Prostate gland (tissue), 2 donors: ENCODE data around the gene PGM1. TPM values are rescaled to one million over a fixed set of nuclear protein-coding genes. Genes with fewer than 3 reads are reported as not detected.

Experiments used
- DNase-seq: peaks from one replicate; pipeline ENCODE4 v3.0.0-alpha.2; 2019; ENCODE audit warnings: low spot score
- H3K27ac ChIP-seq, 2 donors: fragments of 200-600 bp; sonication (generic); 2 replicates each; pipeline ENCODE4 v1.5.1; 2017 to 2019
- H3K27me3 ChIP-seq: fragments of 200-600 bp; sonication (generic); replicated peaks from 2 replicates; pipeline ENCODE4 v1.5.1; 2019; ENCODE audit not compliant: insufficient read depth
- H3K36me3 ChIP-seq, 2 donors: fragments of 200-600 bp; sonication (generic); 1 replicate in 1 of 2; 2 replicates in 1 of 2; pipeline versions ENCODE4 v1.5.1 to v1.8.1; 2017 to 2019
- H3K4me1 ChIP-seq: fragments of 200-600 bp; sonication (generic); replicated peaks from 2 replicates; pipeline ENCODE4 v1.5.1; 2019
- H3K4me3 ChIP-seq, 2 donors: fragments of 200-600 bp; sonication (generic); 2 replicates each; pipeline ENCODE4 v1.5.1; 2017 to 2019
- H3K9me3 ChIP-seq: fragments of 200-600 bp; sonication (generic); 2 replicates; pipeline ENCODE4 v1.5.1; 2017
- POLR2A ChIP-seq: fragments of 450-650 bp; IDR thresholded peaks from one replicate; pipeline ENCODE4 v1.6.1; 2016; ENCODE audit warnings: antibody characterized with exemption, mild to moderate bottlenecking
- POLR2AphosphoS5 ChIP-seq: sonication (generic); formaldehyde crosslinking; IDR thresholded peaks from one replicate; pipeline ENCODE4 v1.6.1; 2017; ENCODE audit warnings: antibody characterized with exemption
- WGBS: methylation state at CpG from one replicate; pipeline ENCODE4 v1.1.5; 2018; 5-methylcytosine and 5-hydroxymethylcytosine counted together
- intact Hi-C: fragments of 100-400 bp; cut with DNase I; formaldehyde crosslinking; loops from one replicate; pipeline ENCODE4 v1.14.2; 2022
- total RNA-seq, 2 donors: library from RNA; depleted of rRNA; stranded (reverse); fragments of >200 nt; gene quantifications; one replicate each; pipeline ENCODE4 v1.1.0, GENCODE V29; 2016
- TF ChIP-seq, protein P1 (sequence below), 4 experiments: fragments of 200-600 bp in 2 of 4; fragments of 450-650 bp in 2 of 4; sonication (generic) in 2 of 4; IDR thresholded peaks; 1 replicate in 3 of 4; 2 replicates in 1 of 4; pipeline ENCODE4 v1.5.1; 2016 to 2019; ENCODE audit warnings: antibody characterized with exemption in 4 of 4, mild to moderate bottlenecking in 2 of 4, moderate library complexity in 2 of 4

The PGM1 gene
- total RNA-seq, 2 donors from 2014 or later: 49.5 to 54.7 TPM

GRCh38 chr1:63679076-63679475 is 85.9 kb downstream of the PGM1 start:
- H3K4me1 ChIP-seq: no peaks in the 10 kb centered on the region

DNA sequence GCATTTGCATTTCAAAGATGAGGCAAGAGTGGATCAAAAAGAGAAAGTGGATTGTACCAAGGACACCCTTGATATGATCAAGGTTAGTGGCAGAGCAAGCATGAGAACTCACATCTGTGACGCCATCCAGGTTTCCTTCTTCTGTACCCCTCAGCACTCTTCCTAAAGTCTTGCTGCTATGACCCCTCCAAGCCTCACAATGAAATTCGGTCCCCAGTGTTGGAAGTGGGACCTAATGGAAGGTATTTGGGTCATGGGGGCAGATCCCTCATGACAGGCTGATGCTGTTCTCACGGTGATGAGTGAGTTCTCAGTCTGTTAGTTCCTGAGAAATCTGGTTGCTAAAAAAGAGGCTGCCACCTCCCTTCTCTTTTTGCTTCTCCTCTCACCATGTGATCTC is 86.4 kb downstream of the PGM1 start:
- WGBS: 97% methylated on average over 3 of the region's 3 CpGs

More at GRCh38 chr1:63679076-63679475, 85.9 kb downstream of the PGM1 start:
- TF ChIP-seq POLR2AphosphoS5 (no peak), POLR2A (no peak)
- TF ChIP-seq, protein P1, sequence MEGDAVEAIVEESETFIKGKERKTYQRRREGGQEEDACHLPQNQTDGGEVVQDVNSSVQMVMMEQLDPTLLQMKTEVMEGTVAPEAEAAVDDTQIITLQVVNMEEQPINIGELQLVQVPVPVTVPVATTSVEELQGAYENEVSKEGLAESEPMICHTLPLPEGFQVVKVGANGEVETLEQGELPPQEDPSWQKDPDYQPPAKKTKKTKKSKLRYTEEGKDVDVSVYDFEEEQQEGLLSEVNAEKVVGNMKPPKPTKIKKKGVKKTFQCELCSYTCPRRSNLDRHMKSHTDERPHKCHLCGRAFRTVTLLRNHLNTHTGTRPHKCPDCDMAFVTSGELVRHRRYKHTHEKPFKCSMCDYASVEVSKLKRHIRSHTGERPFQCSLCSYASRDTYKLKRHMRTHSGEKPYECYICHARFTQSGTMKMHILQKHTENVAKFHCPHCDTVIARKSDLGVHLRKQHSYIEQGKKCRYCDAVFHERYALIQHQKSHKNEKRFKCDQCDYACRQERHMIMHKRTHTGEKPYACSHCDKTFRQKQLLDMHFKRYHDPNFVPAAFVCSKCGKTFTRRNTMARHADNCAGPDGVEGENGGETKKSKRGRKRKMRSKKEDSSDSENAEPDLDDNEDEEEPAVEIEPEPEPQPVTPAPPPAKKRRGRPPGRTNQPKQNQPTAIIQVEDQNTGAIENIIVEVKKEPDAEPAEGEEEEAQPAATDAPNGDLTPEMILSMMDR (IDR thresholded peaks at IDR 0.05): no peak
- intact Hi-C loops: loop anchor here (5.0 kb wide), 2 partner anchors 233 to 458 kb away; no protein-coding TSS in a partner anchor
- DNase-seq: no peak
- Histone ChIP-seq H3K36me3 (no peaks in the 10 kb centered on the region), H3K27ac (no peak overlapping the region), H3K4me3 (no peak overlapping the region), H3K27me3 (no peaks in the 10 kb centered on the region), H3K9me3 (no peaks in the 10 kb centered on the region)
- WGBS: 98% methylated on average over 2 of the region's 2 CpGs

DNA sequence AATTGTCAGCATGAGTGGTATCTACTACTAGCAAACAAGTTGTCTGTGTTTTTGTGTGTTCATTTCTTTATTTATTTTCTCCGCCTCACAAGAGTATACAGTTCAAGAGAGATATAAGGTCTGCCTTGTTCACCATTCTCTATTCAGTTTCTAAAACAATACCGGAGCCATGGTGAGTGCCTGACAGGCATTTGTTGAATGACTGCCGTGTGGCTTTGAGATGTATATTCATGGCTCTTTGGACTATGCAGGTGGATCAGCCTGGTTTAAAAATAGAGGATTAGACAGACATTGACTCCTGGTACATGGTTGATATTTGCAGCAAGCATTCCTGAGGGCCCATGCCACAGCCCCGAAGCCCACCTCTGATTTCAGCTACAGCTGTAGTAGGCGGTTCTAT is 89.7 kb downstream of the PGM1 start:
- intact Hi-C loops: loop anchor here (10.0 kb wide), 1 partner anchor 352 kb away; no protein-coding TSS in a partner anchor
- H3K4me1 ChIP-seq: no peaks in the 10 kb centered on the region
- no peak overlapping the region for H3K4me3 ChIP-seq
- H3K27me3 ChIP-seq: no peaks in the 10 kb centered on the region
- H3K36me3 ChIP-seq: no peaks in the 10 kb centered on the region
- H3K9me3 ChIP-seq: no peaks in the 10 kb centered on the region
- no peak overlapping the region for H3K27ac ChIP-seq
- TF ChIP-seq POLR2AphosphoS5 (no peak), POLR2A (no peak)
- TF ChIP-seq, protein P1 (IDR thresholded peaks at IDR 0.05): no peak
- no peak for DNase-seq
- WGBS: 94% methylated on average over 5 of the region's 5 CpGs

More for the DNA sequence above, 86.4 kb downstream of the PGM1 start:
- H3K36me3 ChIP-seq: no peaks in the 10 kb centered on the region
- no peaks in the 10 kb centered on the region for H3K9me3 ChIP-seq
- TF ChIP-seq POLR2A: no peak
- no peak for TF ChIP-seq POLR2AphosphoS5
- TF ChIP-seq, protein P1 (IDR thresholded peaks at IDR 0.05): no peak
- no peaks in the 10 kb centered on the region for H3K27me3 ChIP-seq
- no peak overlapping the region for H3K4me3 ChIP-seq
- DNase-seq: no peak
- no peak overlapping the region for H3K27ac ChIP-seq
- no peaks in the 10 kb centered on the region for H3K4me1 ChIP-seq
- intact Hi-C loops: loop anchor here (5.0 kb wide), 2 partner anchors 233 to 458 kb away; no protein-coding TSS in a partner anchor

- peak; percentile 10 for DNase-seq
- no peak for TF ChIP-seq POLR2AphosphoS5
- no peak for TF ChIP-seq POLR2A
- TF ChIP-seq, protein P1 (IDR thresholded peaks at IDR 0.05): no peak
- Histone ChIP-seq H3K4me3 (no peak overlapping the region), H3K4me1 (no peaks in the 10 kb centered on the region), H3K9me3 (no peaks in the 10 kb centered on the region), H3K27ac (no peak overlapping the region), H3K36me3 (no peaks in the 10 kb centered on the region), H3K27me3 (no peaks in the 10 kb centered on the region)
- WGBS: 29% methylated on average over 3 of the region's 3 CpGs
- intact Hi-C loops: loop anchor here (10.0 kb wide), 1 partner anchor 351 kb away; no protein-coding TSS in a partner anchor
Observed at GRCh38 chr1:63683759-63684158, 90.5 kb downstream of the PGM1 start.

- Histone ChIP-seq H3K27ac (no peak overlapping the region), H3K4me1 (no peaks in the 10 kb centered on the region), H3K36me3 (no peaks in the 10 kb centered on the region), H3K27me3 (no peaks in the 10 kb centered on the region), H3K9me3 (no peaks in the 10 kb centered on the region), H3K4me3 (no peak overlapping the region)
- intact Hi-C loops: loop anchor here (10.0 kb wide), 1 partner anchor 348 kb away; no protein-coding TSS in a partner anchor
- DNase-seq: no peak
- 93% methylated on average over 1 of the region's 1 CpG for WGBS
- TF ChIP-seq POLR2AphosphoS5 (no peak), POLR2A (no peak)
- TF ChIP-seq, protein P1 (IDR thresholded peaks at IDR 0.05): no peak
Observed at GRCh38 chr1:63686696-63687095, 93.5 kb downstream of the PGM1 start.
